Spinal cord (tissue), 10 donors: Measurements from ENCODE around the gene HS6ST3. TPM values are rescaled to one million over a fixed set of nuclear protein-coding genes. Genes with fewer than 3 reads are reported as not detected.

Experiments used
- DNase-seq, 6 donors: peaks; one replicate each; pipeline versions ENCODE4 v3.0.0 to v3.0.0-alpha.2; 2013 to 2015; ENCODE audit warnings: low spot score in 6 of 6, low read depth in 4 of 6
- H3K27ac ChIP-seq: one replicate; pipeline ENCODE4 v1.5.1; 2013; ENCODE audit warnings: low read depth, low read length, control low read depth
- H3K27me3 ChIP-seq: one replicate; pipeline ENCODE4 v1.6.1; 2013; ENCODE audit warnings: low read length; ENCODE audit not compliant: control insufficient read depth, insufficient read depth
- H3K36me3 ChIP-seq: one replicate; pipeline ENCODE4 v1.6.1; 2013; ENCODE audit warnings: low read length; ENCODE audit not compliant: control insufficient read depth, insufficient read depth
- H3K4me1 ChIP-seq: one replicate; pipeline ENCODE4 v1.6.1; 2013; ENCODE audit warnings: low read length; ENCODE audit not compliant: control insufficient read depth, insufficient read depth
- H3K4me3 ChIP-seq: one replicate; pipeline ENCODE4 v1.5.1; 2013; ENCODE audit warnings: low read depth, low read length, control low read depth
- H3K9me3 ChIP-seq: one replicate; pipeline ENCODE4 v1.6.1; 2013; ENCODE audit warnings: low read length; ENCODE audit not compliant: control insufficient read depth, insufficient read depth
- WGBS: methylation state at CpG from one replicate; pipeline ENCODE4 v1.1.5; 2013; ENCODE audit warnings: missing lambda C conversion rate; ENCODE audit not compliant: insufficient coverage; 5-methylcytosine and 5-hydroxymethylcytosine counted together
- polyA plus RNA-seq, 2 donors: library from polyadenylated mRNA; unstranded; fragments of 120-200 nt; gene quantifications; one replicate each; pipeline ENCODE4 v1.2.1, GENCODE V29; 2013; ENCODE audit not compliant: insufficient read length in 2 of 2
- total RNA-seq, 2 donors: library from RNA; depleted of rRNA in 1 of 2; stranded (reverse); fragments of 120-200 nt in 1 of 2; fragments of >200 nt in 1 of 2; gene quantifications; one replicate each; pipeline versions ENCODE4 v1.2.3 to v1.2.4, GENCODE V29; 2013 to 2014
- donor health status: healthy.

Gene HS6ST3
- total and polyA plus RNA-seq, 4 donors: 7.7 to 36.2 (median 23.7) TPM

DNA sequence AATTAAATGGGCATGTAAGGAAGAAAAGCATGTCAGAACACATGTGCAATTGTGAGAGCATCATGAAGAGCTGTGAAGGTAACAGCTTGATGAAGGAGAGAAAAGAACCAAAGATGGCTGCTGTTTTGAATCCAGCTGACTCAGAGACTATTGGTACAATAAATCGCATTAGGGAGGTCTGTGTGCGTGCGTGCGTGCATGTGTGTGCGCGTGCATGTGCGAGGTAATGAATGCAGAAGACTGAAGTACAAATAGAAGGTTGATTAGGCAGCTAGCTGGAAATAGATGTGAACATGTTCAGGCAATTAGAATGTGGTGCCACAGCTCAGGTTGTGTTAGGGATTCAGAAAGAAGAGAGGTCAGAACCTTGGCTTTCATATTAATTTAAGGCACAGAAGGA is 463.9 kb downstream of the HS6ST3 start:
- H3K4me3 ChIP-seq: no peak overlapping the region
- peak in 1 of 6 donors; percentile 56 for DNase-seq
- H3K27ac ChIP-seq: no peak overlapping the region
- no peaks in the 10 kb centered on the region for H3K9me3 ChIP-seq
- H3K4me1 ChIP-seq: no peaks in the 10 kb centered on the region
- no peaks in the 10 kb centered on the region for H3K36me3 ChIP-seq
- WGBS: 69% methylated on average over 7 of the region's 7 CpGs
- H3K27me3 ChIP-seq: no peaks in the 10 kb centered on the region

DNA sequence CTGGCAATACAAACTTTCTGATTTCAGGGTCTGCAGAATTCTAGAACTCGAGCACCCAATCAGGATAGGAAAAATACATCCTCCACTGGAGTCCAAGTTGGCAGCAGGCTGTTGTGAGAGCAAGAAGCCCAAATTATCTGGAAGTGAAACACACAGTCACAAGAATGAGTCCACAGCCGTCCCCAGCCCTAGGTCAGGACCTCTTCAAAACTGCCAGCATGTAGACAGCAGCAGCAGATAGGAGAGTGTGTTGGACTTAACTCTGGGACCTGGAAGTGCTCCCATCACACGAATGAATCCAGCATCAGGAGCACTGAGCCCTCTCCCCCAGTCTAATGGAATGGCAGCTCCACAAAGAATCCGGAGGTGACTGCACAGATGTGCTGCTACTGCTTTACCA is 483.7 kb downstream of the HS6ST3 start:
- Histone ChIP-seq H3K4me1 (no peaks in the 10 kb centered on the region), H3K9me3 (no peaks in the 10 kb centered on the region), H3K36me3 (no peaks in the 10 kb centered on the region), H3K4me3 (no peak overlapping the region), H3K27ac (no peak overlapping the region), H3K27me3 (no peaks in the 10 kb centered on the region)
- no peak for DNase-seq
- 100% methylated on average over 2 of the region's 4 CpGs for WGBS

DNA sequence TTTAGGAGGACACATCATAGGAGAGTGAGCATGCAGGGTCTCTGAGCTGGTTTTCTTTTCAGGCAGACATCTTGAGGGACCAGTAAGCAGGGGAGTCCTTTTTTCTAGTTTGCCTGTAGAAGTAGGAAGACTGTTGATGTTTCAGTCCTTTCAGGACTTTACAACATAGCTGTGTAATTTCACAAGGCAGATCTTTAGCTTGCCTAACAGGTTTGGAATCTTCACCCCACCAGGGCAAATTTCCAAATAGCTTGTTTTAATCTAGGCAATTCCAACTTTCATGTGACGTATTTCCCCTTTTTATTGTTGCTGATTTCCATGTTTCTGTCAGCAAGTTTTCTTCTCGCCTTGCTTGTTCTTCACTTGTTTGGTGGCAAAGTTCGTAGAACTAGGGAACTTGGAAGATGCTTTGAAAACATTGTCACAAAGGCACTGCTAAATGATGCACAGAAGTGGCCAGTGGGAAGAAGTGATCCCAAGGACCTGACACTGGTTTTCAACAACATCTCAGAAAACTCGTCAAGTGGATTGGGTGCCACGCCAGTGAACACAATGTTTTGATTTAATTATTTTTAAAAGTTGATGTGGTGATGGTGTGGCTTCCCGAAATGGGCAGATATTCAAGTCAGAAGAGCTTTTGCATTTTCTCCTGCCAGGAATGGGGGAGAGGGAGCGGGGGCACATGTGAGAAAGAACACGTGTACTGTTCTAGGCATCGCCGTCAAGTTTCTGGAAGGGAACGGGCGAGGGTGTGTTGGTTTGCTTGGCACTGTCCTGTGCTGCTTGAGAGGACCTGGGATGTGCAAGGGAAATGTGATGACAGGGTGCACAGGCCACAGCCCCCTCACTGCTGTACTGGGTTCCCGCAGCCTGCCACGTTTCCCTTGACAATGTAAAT is 485.8 kb downstream of the HS6ST3 start:
- Histone ChIP-seq H3K36me3 (no peaks in the 10 kb centered on the region), H3K27me3 (no peaks in the 10 kb centered on the region), H3K4me1 (no peaks in the 10 kb centered on the region), H3K9me3 (no peaks in the 10 kb centered on the region), H3K27ac (no peak overlapping the region), H3K4me3 (no peak overlapping the region)
- DNase-seq: no peak
- WGBS: 88% methylated on average over 14 of the region's 14 CpGs

DNA sequence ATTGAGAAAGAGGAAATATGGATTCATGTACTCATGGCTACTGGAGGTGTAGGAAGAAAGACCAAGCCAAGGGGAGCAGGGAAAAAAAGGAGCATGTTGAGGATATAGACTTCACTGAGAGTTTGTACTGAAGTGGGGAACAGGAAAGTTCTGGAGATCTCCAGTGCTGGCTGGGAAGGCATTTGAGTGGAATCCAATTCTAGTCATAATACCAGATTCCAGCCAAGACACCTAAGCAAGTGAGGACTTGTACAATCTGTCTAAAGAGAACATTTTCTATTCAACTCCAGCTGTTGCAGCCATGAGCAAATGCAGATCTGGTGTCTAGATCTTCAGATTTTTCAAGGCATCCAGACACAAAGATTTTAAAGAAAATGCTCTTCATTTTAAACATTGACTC is 491.8 kb downstream of the HS6ST3 start:
- Histone ChIP-seq H3K27me3 (no peaks in the 10 kb centered on the region), H3K4me1 (no peaks in the 10 kb centered on the region), H3K36me3 (no peaks in the 10 kb centered on the region), H3K4me3 (no peak overlapping the region), H3K9me3 (no peaks in the 10 kb centered on the region), H3K27ac (no peak overlapping the region)
- no peak for DNase-seq

DNA sequence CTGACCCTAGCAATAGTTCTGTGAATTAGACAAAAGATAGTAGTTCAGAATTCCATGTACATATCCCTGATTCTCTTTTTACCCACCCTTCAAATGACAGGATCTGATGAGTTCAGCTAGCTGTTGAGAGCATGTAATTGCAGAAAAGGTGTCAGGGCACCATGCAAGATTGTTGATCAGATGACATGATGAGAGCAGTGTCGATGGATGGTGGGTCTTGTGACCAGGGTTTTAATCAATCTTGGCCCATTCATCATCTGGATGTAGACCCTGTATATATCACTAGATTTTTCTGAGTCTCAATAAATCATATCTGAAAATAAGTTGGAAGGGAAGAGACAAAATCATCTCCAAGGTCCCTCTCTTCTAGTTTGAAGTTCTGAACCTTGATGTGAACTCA is 525.3 kb downstream of the HS6ST3 start:
- no peaks in the 10 kb centered on the region for H3K27me3 ChIP-seq
- no peaks in the 10 kb centered on the region for H3K4me1 ChIP-seq
- no peak overlapping the region for H3K4me3 ChIP-seq
- no peaks in the 10 kb centered on the region for H3K36me3 ChIP-seq
- WGBS: no CpG with 5 or more reads among the region's 1 CpG
- no peak for DNase-seq
- no peaks in the 10 kb centered on the region for H3K9me3 ChIP-seq
- no peak overlapping the region for H3K27ac ChIP-seq

DNA sequence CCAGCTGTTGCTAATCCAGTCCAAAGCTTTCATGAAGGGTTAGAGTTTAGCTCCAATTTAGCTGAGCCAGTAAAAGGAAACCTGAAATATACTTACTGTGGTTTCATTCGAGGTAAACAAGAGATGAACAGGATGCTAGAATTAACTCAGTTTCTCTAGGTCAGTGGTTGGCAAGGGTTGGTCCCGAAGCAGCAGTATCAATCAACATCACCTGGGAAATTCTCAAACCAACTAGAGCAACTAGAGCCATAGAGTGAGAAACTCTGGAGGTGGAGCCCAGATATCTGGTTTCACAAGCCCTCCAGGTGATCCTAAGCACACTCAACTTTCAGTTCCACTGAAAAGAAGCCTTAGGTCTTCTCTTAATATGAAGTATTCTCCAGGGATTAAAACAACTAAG is 527.6 kb downstream of the HS6ST3 start:
- Histone ChIP-seq H3K9me3 (no peaks in the 10 kb centered on the region), H3K27ac (no peak overlapping the region), H3K27me3 (no peaks in the 10 kb centered on the region), H3K36me3 (no peaks in the 10 kb centered on the region), H3K4me1 (no peaks in the 10 kb centered on the region), H3K4me3 (no peak overlapping the region)
- no peak for DNase-seq
- no CpG with 5 or more reads among the region's 2 CpGs for WGBS

DNA sequence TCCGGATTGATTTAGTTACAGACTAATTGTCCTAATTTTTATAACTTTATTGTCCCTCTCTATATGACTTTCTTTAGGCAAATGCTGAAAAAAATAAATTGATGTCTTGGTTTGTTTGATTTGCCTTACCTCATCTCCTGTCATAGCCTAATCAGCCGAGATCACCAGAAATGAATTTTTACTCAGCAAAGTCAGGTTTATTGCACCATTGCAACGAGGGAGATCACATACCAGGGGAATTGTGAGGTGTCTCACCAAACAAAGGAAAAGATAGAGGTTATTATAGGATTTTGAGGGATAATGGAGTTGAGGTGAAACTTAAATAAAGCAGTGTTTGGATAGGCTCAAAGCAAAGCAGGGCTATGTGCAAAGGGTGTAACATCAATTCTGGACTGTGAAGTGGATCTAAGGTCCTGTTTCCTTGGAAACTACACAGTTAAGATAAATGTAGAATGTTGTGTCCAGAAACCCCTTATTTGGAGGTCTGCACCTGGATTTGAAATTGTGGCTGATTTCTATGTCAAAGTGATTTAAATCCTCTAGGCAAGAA is 531.8 kb downstream of the HS6ST3 start:
- Histone ChIP-seq H3K36me3 (no peaks in the 10 kb centered on the region), H3K4me1 (no peaks in the 10 kb centered on the region), H3K9me3 (no peaks in the 10 kb centered on the region), H3K4me3 (no peak overlapping the region), H3K27me3 (no peaks in the 10 kb centered on the region), H3K27ac (no peak overlapping the region)
- 46% methylated on average over 2 of the region's 3 CpGs for WGBS
- DNase-seq: no peak

DNA sequence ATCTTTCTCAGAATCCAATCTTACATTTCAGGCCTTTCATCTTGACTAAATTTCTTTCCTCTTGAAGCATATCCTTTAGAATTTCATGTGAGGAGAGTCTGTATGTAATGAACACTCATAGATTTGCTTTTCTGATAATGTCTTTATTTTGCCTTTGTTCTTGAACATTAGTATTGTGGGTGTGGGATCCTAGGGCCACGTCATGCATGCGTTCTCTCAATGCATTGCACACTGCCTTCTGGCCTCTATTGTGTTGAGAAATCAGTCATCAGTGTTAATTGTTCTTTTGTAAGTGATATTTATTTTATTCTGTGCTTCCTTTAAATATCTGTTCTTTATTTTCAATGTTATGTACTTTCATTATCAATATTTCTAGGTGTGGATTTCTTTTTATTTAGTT is 539.4 kb downstream of the HS6ST3 start:
- WGBS: no CpG with 5 or more reads among the region's 2 CpGs
- H3K4me3 ChIP-seq: no peak overlapping the region
- H3K36me3 ChIP-seq: no peaks in the 10 kb centered on the region
- no peak for DNase-seq
- no peaks in the 10 kb centered on the region for H3K9me3 ChIP-seq
- H3K27me3 ChIP-seq: no peaks in the 10 kb centered on the region
- no peak overlapping the region for H3K27ac ChIP-seq
- no peaks in the 10 kb centered on the region for H3K4me1 ChIP-seq

DNA sequence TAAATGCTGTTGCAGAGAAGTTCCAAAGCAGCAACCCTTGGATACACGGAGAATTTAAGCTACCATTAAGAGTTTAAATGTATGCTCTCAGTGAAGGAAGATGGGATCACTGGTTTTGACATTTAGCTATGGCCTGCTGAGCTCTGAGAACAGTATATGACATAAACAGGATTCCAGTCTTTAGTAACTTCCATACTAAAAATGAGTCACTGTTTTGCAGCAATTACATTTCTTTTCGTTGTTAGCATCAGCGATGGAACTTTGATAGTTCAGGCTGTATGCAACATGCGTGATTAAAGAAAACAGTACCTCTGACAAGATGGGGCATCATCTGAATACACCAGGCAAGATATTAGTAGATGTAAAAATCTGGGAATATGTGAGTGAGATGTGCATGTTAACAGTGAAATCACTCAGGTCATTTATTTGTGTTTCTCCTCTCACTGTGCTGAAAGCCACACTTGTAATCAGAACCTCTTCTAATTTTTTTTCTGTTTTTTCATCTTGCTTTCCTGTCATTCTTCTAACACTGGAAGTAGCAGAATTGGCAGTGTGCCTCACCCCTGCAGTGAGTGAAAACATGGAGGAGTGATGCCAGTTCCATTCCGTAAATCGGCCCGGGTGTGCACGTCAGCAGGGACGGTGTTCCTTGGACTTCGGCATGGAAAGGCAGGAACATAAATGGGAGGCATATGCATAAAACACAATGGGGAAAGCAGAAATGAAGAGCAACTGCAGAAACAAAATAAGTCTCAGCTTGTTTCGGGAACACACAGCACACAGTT is 542.8 kb downstream of the HS6ST3 start:
- Histone ChIP-seq H3K9me3 (no peaks in the 10 kb centered on the region), H3K27me3 (no peaks in the 10 kb centered on the region), H3K4me3 (no peak overlapping the region), H3K27ac (no peak overlapping the region), H3K4me1 (no peaks in the 10 kb centered on the region), H3K36me3 (no peaks in the 10 kb centered on the region)
- peak in 2 of 6 donors; percentile 28 to 54 for DNase-seq
- WGBS: 71% methylated on average over 11 of the region's 11 CpGs
